ENCODE measurements around the gene ZG16B.

ZG16B gene

GRCh38 chr16:2824626-2825025, 5.5 kb upstream of the ZG16B start:
- no peak for DNase-seq (ENCODE audit: low read depth in 2 of 2)

DNA sequence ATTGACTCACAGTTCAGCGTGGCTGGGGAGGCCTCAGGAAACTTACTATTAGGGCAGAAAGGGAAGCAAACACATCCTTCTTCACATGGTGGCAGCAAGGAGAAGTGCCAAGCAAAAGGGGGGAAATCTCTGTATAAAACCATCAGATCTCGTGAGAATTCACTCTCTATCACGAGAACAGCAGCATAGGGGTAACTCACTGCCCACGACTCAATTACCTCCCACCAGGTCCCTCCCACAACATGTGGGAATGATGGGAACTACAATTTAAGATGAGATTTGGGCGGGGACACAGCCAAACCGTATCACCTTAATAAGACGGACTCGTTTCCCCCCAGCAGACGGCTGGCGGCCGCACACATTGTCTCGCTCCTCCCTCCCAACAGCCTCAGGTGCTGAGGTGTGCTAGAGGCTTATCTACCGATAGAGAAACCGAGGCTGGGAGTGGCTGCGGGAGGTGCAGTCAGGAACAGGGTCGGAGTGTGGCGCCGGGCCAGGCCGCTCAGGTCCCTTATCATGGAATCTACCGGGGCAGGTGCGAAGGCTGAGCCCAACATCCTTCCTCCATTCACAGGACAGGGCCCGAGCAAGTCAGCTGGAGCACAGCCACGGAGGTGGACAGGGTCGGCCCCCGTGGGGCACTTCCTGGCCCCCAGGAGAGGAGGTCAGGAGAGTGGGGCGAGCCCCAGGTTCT, 4.9 kb upstream of the ZG16B start:
- no peak for DNase-seq (ENCODE audit: low read depth in 2 of 2)

DNA sequence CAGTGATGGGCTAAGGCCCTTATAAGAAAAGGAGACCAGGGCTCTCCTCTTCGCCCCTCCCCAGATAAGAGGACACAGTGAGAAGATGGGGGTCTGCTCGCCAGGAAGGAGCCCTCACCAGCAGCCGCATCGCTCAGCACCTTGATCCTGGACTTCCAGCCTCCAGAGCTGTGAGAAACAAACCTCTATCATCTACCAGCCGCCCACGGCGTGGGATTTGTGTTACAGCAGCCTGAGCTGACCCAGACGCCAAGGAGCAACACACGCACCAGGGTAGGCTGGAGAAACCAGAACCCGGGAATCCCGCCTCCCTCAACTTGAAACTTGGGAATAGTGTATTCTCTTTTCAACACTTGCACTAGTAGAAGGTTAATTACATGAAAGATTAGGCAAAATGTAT, 4.2 kb upstream of the ZG16B start:
- DNase-seq (ENCODE audit: low read depth in 2 of 2): no peak

GRCh38 chr16:2826591-2827373, 3.3 kb upstream of the ZG16B start:
- DNase-seq (ENCODE audit: low read depth in 2 of 2): no peak

- DNase-seq (ENCODE audit: low read depth in 2 of 2): no peak
Measured at GRCh38 chr16:2827374-2827791, 2.7 kb upstream of the ZG16B start.

DNA sequence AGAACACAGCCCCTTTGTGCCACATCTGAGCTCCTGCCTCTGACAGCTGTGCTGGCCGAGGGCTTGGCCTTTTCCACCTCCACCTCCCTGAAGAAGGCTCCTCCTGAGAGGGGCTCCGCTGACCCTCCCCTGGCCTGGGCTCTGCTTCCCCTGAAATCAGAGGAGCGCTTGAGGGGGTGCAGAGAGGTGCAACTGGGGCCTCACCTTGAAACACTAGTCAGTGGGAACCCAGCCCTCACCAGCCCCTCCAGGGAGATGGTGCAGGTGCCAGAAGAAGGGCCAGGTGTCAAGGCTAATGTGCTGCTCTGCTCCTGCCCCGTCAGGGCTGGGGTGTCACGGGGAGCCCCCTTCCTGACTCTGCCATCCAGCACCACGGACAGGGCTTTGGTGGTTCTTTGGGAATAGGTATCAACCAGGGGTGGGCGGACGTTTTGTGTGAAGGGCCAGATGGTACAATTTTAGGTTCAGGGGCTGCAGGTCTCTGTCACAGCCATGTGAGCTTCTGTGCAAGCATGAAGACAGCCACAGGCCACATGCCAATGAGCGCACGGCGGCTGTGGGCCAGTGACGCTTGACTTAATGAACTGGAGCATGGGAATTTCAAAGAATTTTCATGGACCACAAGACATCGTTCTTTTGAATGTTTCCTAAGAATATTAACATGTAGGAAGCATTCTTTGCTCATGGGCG, 2.1 kb upstream of the ZG16B start:
- no peak for DNase-seq (ENCODE audit: low read depth in 2 of 2)

DNA sequence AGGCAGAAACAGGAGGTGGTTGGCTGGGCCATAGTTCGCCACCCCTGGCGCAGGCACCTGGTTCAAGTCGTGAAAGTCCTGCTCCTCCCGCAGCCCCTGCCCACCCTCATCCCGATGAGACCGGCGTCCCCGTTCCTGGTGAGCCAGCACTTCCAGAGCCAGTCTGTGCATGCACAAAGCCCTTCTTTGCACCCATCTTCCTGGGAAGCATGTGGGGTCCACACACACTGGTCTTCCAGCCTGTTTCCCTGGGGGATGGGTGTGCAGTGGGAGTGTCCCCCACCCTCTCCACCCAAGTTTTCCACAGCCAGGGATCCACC, 1.6 kb upstream of the ZG16B start:
- no peak for DNase-seq (ENCODE audit: low read depth in 2 of 2)

GRCh38 chr16:2828876-2829430, 1.1 kb upstream of the ZG16B start:
- no peak for DNase-seq (ENCODE audit: low read depth in 2 of 2)

DNA sequence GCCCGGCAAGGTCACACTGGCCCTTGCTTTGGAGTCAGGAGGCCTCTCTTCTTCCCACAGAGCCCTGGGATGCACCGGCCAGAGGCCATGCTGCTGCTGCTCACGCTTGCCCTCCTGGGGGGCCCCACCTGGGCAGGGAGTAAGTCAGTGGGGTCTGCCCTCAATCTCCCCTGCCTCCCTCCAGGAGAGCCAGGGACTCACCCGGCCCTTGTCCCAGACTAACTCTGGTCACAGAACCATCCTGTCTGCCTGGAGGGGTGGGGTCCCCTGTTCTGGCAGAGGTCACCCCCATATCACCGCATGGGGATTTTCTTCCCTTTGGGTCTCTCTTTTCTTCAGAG, 222 bp downstream of the ZG16B start:
- no peak for DNase-seq (ENCODE audit: low read depth in 2 of 2)

DNA sequence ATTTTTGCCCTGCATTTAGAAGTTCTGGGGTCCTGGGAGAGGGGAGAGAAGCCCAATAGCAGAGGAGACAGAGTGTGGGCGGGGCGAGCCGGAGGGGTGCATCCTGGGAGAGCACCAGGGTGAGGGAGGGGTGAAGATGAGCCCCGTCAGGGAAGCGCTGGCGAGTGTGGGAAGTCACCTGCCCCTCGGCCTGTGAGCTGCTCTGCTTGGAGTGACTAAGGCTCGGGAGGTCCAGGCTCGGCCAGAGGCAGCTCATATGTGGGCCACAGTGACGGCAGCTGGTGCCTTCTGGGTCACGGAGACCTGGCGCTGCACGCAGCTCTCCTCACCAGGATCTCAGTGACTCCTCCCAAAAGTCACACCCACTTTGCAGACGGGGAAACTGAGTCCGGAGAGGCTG, 1.1 kb downstream of the ZG16B start:
- no peak for DNase-seq (ENCODE audit: low read depth in 2 of 2)

GRCh38 chr16:2833776-2834175, 3.7 kb downstream of the ZG16B start:
- no peak for DNase-seq (ENCODE audit: low read depth in 2 of 2)

GRCh38 chr16:2834968-2835367, 4.9 kb downstream of the ZG16B start:
- DNase-seq (ENCODE audit: low read depth in 2 of 2): no peak

DNA sequence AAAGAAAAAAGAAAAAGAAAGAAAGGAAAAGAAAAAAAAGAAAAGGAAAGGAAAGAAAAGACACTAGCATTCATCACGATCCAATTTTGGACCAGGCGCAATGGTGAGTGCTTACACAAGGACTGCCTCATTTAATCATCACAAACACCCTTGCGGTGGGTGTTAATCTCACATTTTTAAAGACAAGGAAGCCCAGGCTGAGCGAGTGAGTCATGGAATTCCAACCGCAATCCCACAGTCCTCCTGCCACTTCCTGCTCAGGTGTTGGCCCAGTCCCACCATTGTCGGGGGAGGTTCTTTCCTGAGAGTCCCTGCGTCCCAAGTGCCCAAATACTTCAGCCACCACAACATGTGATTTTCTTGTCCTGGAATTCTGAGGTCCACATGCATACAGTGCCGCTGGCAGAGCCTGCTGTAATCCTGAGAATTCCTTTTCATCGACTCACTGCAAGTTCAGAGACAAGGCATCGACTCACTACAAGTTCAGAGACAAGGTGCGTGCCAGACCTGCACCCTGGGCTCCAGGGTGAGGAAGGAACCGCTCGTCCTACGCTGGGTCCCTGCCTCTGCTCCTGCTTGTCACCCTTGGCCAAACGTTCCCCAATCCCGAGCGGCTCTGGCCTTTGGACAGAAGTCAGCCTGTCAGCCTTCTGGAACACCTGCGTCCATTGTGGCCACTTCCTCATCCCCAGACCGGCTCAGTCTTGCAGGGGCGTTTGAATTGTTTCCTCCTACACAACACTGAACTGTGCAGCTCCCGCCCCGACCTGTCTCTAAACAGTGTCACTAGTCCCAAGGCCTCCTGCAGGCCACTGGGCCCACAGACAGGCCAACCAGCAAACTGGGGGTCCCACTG, 5.8 kb downstream of the ZG16B start:
- no peak for DNase-seq (ENCODE audit: low read depth in 2 of 2)

DNA sequence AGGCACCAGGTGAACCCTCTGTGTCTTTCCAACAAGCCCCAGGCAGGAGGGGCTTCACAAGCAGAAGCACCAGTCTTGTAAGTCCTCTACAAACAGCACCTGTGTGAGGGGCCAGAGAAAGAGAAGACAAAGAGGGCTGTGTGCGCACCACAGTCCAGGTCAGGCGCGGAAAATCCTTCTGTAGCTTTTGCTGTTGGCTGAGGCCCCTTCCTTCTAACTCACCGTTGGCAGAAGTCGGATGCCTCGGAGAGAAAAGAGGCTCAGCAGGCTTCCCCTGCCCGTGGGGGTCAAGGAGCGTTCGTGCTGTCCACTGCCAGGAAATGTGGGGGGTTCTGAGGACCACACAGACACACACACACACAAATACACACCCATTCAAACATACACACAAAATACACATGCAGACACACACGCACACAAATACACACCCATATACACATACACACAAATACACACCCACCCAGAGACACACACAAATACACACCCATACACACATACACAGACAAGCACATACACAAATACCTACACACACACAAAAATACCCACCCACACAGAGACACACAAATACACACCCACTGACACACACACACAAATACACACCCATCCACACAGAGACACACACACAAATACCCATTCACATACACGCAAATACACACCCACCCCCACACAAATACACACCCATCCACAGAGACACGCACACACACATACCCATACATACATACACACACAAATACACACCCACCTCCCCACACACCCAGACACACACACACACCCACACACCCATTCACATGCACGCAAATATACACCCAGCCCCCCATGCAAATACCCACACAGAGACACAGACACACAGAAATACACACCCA, 6.8 kb downstream of the ZG16B start:
- no peak for DNase-seq (ENCODE audit: low read depth in 2 of 2)

DNA sequence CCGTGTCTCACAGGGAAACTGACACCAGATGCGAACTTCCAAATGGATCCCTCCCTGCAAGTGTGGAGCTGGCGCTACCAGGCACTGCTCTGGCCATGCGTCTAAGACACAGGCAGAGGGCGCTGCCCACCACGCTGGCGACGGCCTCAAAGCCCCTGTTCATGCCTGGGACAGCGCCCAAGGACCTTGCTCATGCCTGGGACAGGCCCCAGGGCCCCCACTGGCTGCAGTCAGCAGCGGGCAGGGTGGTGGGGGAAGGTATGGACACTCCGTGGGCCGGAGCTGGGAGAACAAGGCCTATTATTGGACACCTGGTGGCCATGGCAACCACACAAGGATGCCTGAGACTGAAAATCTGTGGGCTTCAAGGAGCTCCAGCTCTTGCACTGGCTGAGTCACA, 8.8 kb downstream of the ZG16B start:
- peak; percentile 38 to 53 for DNase-seq (ENCODE audit: low read depth in 2 of 2)

DNA sequence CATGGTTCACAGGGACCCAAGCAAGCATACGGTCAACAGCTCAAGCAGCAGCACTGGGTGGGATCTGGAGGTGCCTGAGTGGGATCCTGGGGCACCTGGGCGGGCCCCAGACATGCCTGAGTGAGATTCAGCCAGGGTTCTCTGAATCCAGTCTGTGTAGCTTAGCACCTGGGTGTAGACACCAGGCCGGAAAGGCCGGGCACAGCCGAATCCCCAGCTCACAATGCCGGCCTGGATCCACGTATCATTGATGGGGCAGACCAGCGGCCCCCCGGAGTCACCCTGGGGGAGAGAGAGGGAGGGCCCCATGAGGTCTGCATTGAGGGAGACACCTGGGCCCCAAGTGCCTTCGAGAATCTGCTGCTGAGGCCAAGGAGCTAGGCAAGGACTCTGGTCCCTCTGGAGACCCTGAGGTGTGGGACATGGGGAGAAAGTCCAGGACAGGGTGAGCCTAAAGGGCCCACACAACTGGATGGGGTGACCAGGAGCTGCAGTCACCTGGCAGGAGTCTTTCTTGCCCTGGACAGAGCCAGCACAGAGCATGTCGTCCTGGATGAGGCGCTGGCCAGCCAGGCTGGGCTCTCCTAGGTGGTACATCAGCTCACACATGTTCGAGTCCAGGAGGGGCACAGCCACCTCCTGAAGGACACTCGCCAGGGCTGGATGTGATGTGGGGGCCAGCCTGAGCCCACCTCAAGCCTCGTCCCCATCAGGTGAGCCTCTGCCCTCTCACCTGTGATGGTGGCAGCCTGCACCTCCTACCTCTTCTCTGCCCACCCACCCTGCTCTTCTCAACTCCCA, 9.7 kb downstream of the ZG16B start:
- DNase-seq (ENCODE audit: low read depth in 2 of 2): no peak

DNA sequence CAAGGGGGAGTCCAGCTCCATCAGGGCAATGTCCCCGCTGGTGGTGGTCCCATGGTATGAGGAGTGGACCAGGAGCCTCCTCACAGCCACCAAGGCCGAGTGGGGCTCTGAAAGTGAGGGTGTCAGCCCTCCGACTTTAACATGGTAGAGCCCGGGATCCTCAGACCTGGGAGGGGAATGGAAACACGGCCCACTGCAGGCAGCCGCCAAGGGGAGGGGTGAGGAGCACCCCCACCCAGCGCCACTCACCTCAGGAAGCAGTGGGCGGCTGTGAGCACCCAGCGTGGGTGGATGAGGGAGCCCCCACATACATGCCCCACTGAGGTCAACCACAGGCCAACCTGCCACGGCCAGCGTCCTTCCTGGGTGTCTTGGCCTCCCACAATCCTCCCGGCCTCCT, 10.8 kb downstream of the ZG16B start:
- no peak for DNase-seq (ENCODE audit: low read depth in 2 of 2)

- DNase-seq (ENCODE audit: low read depth in 2 of 2): no peak
Measured at GRCh38 chr16:2841606-2842339, 11.7 kb downstream of the ZG16B start.

- DNase-seq (ENCODE audit: low read depth in 2 of 2): peak; percentile 84 to 86
Measured at GRCh38 chr16:2842340-2843000, 12.4 kb downstream of the ZG16B start.
